ENCODE measurements around the gene ITFG1. TPM values are rescaled to one million over a fixed set of nuclear protein-coding genes. Genes with fewer than 3 reads are reported as not detected.

Gene ITFG1
- total and polyA plus RNA-seq, 2 of the 8 experiments (the other 6 are each of a cell fraction or from before 2014, with no cell fraction given), result 13.8 to 22.2 TPM

DNA sequence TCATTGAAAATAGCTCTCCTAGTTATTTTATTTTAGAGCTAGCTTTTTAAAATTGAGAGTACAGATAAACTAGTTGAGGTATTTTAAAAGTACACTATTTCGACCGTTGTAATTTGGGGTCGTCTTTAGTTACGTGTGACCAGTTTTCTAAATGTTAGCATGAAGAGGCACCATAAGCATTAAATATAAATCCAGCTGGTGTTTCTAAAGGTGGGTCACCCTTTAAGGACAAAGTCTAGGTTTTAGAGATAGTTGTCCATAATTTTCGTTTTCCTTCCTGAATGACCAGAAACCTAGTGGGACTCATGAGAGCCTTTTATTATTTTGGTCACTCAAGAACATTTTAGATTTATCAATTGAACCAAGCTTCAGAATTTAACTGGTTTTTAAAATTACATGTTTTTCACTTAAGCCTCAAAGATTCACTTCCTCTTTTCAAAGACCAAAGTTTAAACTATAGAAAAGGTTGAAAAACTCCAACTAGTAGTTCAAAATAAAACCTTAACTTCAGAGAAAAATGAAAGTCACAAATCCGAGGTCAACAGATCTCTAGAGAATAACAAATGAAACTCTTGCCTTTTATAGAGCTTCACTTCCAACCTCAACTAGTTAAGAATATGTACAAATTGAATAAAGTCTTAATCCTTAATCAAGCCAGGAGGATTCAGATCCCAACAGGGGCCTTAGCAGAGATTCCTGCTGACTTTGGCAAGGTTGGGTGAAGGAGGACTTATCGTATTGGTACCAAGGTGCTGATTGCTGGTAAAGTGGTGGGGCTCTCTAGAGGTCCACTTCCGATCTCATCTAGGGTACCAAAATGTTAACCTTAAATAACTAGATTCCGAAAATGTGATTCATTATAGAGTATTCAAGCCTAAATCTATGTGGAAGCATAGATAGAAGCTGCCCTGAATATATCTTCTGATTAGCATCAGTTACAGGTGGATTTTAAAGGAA, 32.8 kb upstream of the ITFG1 start (continued):
- TF ChIP-seq HDAC2 (IDR thresholded peaks at IDR 0.05; ENCODE audit: borderline replicate concordance in 1 of 2, low read depth in 2 of 2, low read length in 2 of 2) (no peak), POLR2AphosphoS5 (IDR thresholded peaks at IDR 0.05; ENCODE audit: low read depth, low read length) (no peak), TAF1 (IDR thresholded peaks at IDR 0.05; ENCODE audit: low read depth, low read length) (no peak), SP1 (IDR thresholded peaks at IDR 0.05; ENCODE audit: low read depth, low read length) (no peak)
- TF ChIP-seq, protein P1, sequence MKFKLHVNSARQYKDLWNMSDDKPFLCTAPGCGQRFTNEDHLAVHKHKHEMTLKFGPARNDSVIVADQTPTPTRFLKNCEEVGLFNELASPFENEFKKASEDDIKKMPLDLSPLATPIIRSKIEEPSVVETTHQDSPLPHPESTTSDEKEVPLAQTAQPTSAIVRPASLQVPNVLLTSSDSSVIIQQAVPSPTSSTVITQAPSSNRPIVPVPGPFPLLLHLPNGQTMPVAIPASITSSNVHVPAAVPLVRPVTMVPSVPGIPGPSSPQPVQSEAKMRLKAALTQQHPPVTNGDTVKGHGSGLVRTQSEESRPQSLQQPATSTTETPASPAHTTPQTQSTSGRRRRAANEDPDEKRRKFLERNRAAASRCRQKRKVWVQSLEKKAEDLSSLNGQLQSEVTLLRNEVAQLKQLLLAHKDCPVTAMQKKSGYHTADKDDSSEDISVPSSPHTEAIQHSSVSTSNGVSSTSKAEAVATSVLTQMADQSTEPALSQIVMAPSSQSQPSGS (IDR thresholded peaks at IDR 0.05; ENCODE audit: low read length), result no peak

Measured in H1 (cell line).